AG04450 (cell line): ENCODE measurements around the gene SEC14L3. TPM values are rescaled to one million over a fixed set of nuclear protein-coding genes. Genes with fewer than 3 reads are reported as not detected.

ENCODE experiments used
- CTCF ChIA-PET: fragments of 300-600, 350-600 bp; formaldehyde crosslinking; extraction: SDS; loops from one replicate; lab custom pipeline; 2022; ENCODE audit warnings: antibody characterized with exemption, inconsistent platforms; lab: Charles Lee
- POLR2A ChIA-PET: fragments of 350-600 bp; formaldehyde crosslinking; extraction: SDS; loops from one replicate; lab custom pipeline; 2021; ENCODE audit warnings: antibody characterized with exemption, inconsistent platforms; lab: Yijun Ruan, JAX
- DNase-seq: peaks from one replicate; pipeline ENCODE4 v3.0.0-alpha.2; 2011; ENCODE audit warnings: low read depth, low spot score
- H3K27ac ChIP-seq: one replicate; pipeline ENCODE4 v1.5.1; 2012; ENCODE audit warnings: low read depth, low read length, control low read depth
- H3K27me3 ChIP-seq: one replicate; pipeline ENCODE4 v1.6.0; 2012; ENCODE audit warnings: low read length; ENCODE audit not compliant: control insufficient read depth, insufficient read depth
- H3K4me3 ChIP-seq: 2 replicates; pipeline ENCODE4 v1.5.1; 2011; ENCODE audit warnings: mild to moderate bottlenecking, low read depth, low read length, control low read depth
- H3K9me3 ChIP-seq: 2 replicates; pipeline ENCODE4 v1.5.1; 2012; ENCODE audit warnings: low read length; ENCODE audit not compliant: control insufficient read depth, insufficient read depth
- polyA plus RNA-seq: library from polyadenylated mRNA; depleted of rRNA; stranded (reverse); fragments of >200 nt; gene quantifications from 2 replicates; pipeline ENCODE4 v1.2.3, GENCODE V29; 2011
- TF ChIP-seq, protein P1 (sequence below): IDR thresholded peaks from 2 replicates; pipeline ENCODE4 v1.5.1; 2011; ENCODE audit warnings: low read depth, low read length, control low read depth, inconsistent platforms

SEC14L3 gene
- polyA plus RNA-seq, 1 experiment: not detected

DNA sequence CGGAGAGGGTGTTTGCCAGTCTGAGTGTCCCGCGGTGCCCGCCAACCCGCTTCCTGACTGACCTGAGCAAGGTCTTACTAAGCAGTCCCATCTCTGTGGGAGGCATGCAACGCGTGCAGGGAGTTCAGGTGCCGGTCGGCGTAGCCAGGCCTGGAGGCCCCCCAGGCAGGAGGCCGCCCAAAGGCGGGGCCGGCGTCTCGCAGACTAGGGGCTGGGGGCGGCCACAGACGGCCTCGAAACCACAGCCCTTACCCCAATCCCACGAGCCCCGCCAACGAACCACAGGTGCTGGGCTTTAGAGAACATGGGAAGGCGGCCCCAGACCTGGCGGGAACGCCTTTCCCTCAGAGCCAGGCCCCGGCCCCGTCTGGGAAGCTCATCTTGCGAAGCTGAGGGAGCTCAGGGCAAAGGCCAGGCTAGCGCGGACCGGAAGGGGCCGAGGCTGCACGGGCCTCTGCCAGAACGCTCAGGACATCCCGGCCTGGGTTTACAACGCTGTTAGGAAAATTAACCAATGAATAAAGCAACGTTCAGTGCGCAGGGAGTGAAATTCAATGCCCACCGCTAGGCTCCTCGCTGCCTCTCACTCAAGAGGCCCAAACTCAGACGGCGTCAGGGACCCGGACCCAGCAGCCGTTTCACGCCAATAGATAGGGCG is 48.4 kb downstream of the SEC14L3 start:
- ChIA-PET CTCF (interaction anchor here (0.5 to 2.7 kb wide), 8 partner anchors 10 to 184 kb away, joined by 3 to 11 read pairs (median 5); partner anchors contain the start of gene TCN2), POLR2A (interaction anchor here (0.6 to 2.9 kb wide), 8 partner anchors 15 to 212 kb away, joined by 3 to 18 read pairs (median 4); partner anchors contain the start of genes CCDC157, SEC14L2, SF3A1 and SLC35E4)
- H3K4me3 ChIP-seq: peak overlapping the region; percentile 61
- TF ChIP-seq, protein P1, sequence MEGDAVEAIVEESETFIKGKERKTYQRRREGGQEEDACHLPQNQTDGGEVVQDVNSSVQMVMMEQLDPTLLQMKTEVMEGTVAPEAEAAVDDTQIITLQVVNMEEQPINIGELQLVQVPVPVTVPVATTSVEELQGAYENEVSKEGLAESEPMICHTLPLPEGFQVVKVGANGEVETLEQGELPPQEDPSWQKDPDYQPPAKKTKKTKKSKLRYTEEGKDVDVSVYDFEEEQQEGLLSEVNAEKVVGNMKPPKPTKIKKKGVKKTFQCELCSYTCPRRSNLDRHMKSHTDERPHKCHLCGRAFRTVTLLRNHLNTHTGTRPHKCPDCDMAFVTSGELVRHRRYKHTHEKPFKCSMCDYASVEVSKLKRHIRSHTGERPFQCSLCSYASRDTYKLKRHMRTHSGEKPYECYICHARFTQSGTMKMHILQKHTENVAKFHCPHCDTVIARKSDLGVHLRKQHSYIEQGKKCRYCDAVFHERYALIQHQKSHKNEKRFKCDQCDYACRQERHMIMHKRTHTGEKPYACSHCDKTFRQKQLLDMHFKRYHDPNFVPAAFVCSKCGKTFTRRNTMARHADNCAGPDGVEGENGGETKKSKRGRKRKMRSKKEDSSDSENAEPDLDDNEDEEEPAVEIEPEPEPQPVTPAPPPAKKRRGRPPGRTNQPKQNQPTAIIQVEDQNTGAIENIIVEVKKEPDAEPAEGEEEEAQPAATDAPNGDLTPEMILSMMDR: peak; percentile 17; the same call in 1 of the 2 replicates
- H3K27ac ChIP-seq: peak overlapping the region; percentile 99
- no peak for DNase-seq
- peaks cover 4% of the 10 kb centered on the region; the same call in 1 of the 2 replicates for H3K9me3 ChIP-seq
- H3K27me3 ChIP-seq: no peaks in the 10 kb centered on the region

DNA sequence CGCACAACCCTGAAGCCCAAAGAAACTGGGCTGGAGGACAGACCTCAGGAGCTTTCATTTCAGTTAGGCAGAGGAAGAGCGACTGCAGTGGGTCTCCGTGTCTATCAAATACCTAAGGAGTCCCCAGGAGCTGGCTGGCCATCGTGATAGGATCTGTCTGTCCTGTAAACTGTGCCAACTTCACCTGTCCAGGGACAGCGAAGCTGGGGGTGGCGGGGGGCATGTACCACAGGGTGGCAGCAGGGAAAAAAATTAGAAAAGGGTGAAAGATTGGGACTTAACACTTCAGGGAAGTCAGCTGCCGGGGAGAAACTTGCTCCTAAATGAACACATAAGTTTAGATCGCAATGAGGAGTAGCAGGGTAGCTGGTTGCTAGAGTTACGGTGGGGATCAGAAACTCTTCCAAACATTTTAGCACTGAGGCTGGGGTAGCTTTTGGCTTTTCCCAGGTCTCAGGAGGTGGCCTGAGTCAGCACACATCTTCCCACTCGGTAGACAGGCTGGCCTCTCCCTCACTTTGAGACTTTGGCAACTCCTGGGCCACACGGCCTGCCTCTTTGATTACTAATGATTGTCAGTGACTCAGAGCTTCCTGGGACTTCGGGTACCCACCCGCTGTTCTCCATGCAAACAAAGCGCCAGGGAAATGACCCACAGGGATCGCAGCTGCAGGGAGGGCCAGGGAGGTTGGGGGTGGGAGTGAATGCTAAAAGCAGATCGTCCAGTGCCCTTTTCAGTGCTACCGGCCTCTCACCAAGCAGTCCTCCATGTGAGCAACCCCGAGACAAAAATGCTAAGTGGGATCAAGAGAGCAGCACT is 49.1 kb downstream of the SEC14L3 start:
- CTCF ChIA-PET: interaction anchor here (0.5 to 2.7 kb wide), 3 partner anchors 9 to 185 kb away, joined by 3 to 11 read pairs (median 5); partner anchors contain the start of gene TCN2
- TF ChIP-seq, protein P1: no peak
- POLR2A ChIA-PET: interaction anchor here (0.6 to 2.9 kb wide), 6 partner anchors 15 to 186 kb away, joined by 3 to 18 read pairs (median 4); partner anchors contain the start of genes CCDC157, SEC14L2, SF3A1 and TCN2
- no peaks in the 10 kb centered on the region for H3K27me3 ChIP-seq
- H3K4me3 ChIP-seq: peak overlapping the region; percentile 61
- peaks cover 4% of the 10 kb centered on the region; the same call in 1 of the 2 replicates for H3K9me3 ChIP-seq
- peak; percentile 73 for DNase-seq
- H3K27ac ChIP-seq: peak overlapping the region; percentile 99

DNA sequence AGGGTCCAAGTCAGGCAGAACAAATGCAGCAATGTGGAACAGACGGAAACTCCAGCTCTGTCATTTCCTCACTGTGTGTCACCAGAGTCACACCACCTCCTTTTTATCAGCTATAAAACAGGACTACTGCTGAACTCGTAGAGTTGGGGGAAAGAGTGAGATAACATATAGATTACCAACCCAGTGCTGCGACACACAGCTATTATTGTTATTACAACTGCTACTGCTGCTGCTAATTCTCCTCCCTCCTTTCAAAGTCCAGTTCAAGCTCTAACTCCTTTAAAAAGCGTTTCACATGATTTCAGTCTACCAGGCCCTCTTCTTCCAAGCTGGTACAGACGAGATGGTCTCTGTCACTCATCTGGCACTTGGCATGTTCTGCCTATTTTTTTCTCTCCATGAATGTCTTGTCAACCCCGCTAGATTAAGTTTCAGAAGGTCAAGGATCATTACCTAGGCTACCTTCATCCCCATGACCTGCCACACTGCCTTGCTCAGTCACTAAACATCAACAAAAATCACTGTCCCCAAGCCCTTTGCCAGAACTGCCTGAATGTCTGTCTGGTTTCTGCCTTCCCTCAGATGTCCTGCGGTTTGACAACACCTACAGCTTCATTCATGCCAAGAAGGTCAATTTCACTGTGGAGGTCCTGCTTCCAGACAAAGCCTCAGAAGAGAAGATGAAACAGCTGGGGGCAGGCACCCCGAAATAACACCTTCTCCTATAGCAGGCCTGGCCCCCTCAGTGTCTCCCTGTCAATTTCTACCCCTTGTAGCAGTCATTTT is 49.9 kb downstream of the SEC14L3 start:
- Histone ChIP-seq H3K27me3 (no peaks in the 10 kb centered on the region), H3K9me3 (peaks cover under 1% of the 10 kb centered on the region; the same call in 1 of the 2 replicates), H3K27ac (peak overlapping the region; percentile 99), H3K4me3 (peak overlapping the region; percentile 61; the same call in 1 of the 2 replicates)
- TF ChIP-seq, protein P1: no peak
- ChIA-PET CTCF (interaction anchor here (0.6 kb wide), 1 partner anchor 26 kb away, joined by 3 read pairs; no protein-coding TSS in a partner anchor), POLR2A (interaction anchor here (2.9 kb wide), 1 partner anchor 24 kb away, joined by 18 read pairs; the partner anchor contains the start of gene SEC14L2)
- no peak for DNase-seq

DNA sequence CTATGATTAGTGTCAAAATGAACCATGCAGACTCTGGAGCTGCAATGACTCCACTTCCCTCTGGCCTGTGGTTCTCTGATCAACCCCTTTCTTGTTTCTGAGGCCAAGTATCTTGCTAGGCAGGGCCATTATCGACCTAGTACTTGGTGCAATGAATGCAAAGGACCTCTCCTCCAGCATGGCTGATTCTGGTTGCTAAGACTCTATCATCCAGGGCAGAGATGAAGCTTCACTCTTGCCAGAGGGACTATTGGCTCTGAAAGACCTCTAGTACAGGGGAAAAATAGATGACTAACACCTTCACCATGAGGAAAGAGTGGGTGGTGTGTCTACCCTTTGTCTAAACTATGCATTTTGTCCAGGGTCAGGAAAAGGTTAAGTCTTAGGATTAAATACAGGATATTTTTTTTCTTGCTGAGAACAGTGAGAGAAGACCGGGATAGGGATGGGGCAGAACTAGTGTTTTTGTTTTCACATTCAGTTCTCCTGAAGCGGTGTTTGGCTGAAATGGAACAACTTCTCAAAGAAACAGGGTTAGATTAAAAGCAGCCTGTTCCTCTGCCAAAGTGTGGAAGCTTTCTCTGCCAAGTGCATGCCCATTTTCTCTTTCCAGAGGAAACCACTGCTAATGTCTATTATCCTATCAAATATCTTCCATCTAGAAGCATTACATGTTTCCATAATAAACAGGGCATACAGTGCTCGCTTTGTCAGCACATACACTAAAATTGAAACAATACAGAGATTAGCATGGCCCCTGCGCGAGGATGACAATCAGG is 51.3 kb downstream of the SEC14L3 start:
- CTCF ChIA-PET: interaction anchor here (0.6 kb wide), 1 partner anchor 157 kb away, joined by 4 read pairs; no protein-coding TSS in a partner anchor
- H3K27me3 ChIP-seq: no peaks in the 10 kb centered on the region
- peak overlapping the region; percentile 63 for H3K27ac ChIP-seq
- POLR2A ChIA-PET: interaction anchor here (1.6 kb wide), 1 partner anchor 15 kb away, joined by 5 read pairs; no protein-coding TSS in a partner anchor
- DNase-seq: peak; percentile 65
- H3K4me3 ChIP-seq: no peak overlapping the region
- TF ChIP-seq, protein P1: no peak
- no peaks in the 10 kb centered on the region for H3K9me3 ChIP-seq
